GM21526 (cell line): Measurements from ENCODE around the gene KLF12.

ENCODE experiments used
- ATAC-seq: cut with Tn5 transposase; IDR thresholded peaks from one replicate; pipeline ENCODE4 v1.9.1; 2021; ENCODE audit warnings: moderate library complexity; ENCODE audit not compliant: unreplicated experiment, low FRiP score

KLF12 gene

DNA sequence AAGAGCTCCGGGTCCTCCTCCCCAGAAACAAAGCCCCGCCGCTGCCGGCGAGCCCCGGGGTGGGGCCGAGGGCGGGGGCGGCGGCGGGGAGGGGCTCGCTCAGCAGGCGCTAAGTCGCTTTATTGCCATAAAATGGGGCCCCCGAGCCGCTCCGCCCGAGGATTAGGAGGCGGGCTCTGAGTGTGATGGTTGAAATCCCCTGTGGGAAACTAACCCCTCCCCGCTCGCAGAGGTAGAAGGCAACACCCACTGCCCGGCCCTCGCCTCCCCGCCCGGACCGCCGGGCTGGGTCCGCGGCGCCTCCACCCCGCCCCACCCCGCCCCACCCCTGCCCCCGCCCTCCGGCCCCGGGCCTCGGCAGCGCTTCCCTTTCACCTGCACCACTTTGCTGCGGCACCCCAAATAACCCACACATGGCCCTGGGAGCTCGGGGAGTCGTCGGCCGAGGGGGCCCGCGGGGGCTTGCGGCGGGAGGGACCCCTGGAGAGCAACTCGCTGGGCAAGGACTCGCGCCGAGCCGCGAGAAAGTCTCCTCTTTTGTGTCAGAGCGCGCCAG, at the start of gene KLF12:
KLF12 (minus strand) TSS at position 184 of the 556 bp plus-strand sequence.
- ATAC-seq = peak; percentile 65

GRCh38 chr13:74182491-74182890, 48.3 kb upstream of the KLF12 start:
- ATAC-seq = no peak

GRCh38 chr13:74174810-74175209, 40.6 kb upstream of the KLF12 start:
- ATAC-seq = no peak

- ATAC-seq = no peak
Measured at GRCh38 chr13:74173822-74174221, 39.6 kb upstream of the KLF12 start.

DNA sequence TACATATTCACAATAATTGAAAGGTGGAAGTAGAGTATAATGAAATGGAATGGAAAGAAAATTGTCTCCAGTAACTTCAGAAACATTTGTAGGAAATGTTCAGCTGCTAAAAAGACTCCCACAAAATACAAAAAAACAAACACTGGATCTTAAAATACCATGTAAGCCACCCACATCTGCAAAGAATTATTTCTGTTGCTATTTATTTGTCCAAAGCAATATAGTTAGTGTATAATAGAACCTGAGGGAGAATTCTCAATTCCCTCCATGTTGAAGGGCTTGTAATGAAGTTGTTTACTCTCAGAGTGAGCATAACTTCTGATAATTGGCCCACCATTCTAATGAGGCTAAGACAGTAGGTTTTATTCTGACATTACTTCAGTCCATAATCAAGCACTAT, 37.4 kb upstream of the KLF12 start:
- no peak for ATAC-seq

GRCh38 chr13:74169676-74170075, 35.5 kb upstream of the KLF12 start:
- ATAC-seq = no peak

GRCh38 chr13:74168263-74168675, 34.1 kb upstream of the KLF12 start:
- ATAC-seq = no peak

DNA sequence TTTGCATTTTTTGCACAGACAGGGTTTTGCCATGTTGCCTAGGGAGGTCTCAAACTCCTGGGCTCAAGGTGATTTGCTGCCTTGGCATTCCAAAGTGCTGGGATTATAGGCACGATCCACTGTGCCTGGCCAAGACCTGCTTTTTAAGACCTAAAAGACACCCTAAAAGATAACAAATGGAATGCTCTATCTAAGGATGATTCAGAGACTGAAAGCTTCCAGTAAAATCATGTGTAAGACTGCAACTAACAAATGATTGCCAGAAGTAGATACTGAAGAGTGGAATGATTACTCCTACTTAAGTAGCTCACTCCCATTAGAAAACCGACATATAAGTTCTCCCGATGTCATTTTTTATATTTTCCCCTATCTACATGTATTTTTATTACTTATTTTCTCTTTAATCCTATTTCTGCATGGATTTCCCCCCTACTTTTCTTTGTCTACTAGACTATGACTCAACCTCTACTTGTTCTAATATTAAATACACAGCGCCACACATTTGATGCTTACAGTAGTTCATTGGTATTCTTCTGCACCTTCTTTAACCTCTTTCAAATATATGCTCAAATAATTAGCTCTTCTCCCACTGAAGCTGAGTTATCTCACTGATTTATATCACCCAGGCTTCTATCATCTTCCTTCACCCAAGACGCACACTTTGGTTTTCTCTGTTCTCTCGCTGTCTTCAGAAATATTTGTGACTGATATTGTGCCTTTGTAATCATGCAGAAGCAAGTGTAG, 32.2 kb upstream of the KLF12 start:
- ATAC-seq = no peak

DNA sequence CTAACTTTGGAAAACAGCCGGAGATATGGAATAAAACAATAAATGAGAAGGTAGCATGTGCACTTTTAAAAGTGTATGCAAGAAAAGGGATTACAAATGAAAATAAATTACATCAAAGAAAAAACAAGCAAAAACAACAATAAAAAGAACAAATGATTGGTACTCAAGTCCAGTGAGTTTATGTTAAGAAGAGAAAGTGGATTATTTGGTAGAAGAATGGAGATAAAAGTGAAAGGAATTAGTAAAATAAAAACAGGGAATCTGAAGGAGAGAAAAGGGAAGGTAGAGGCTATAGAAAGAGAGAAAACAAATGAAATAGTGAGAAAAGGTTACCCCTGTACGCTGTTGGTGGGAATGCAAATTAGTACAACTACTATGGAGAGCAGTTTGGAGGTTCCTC, 28.6 kb upstream of the KLF12 start:
- ATAC-seq = no peak

DNA sequence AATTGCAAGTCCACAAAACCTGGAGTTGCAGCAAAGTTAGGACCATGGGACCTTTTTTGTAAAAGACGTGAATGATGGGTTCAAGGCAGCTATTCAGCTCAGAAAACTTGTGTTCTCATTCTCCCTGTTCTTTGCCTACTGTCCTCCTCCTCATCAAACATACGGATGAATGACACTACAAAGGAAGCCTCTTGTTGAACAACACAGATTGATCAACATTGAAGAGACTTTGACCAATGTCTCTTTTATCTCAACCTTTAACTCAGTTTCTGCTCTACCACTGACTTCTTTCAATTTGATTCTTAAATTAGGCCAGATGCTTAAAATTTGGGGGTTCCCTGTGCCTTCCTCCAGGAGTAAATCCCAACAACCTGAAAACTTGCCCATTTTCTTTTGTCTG, 27.9 kb upstream of the KLF12 start:
- no peak for ATAC-seq

DNA sequence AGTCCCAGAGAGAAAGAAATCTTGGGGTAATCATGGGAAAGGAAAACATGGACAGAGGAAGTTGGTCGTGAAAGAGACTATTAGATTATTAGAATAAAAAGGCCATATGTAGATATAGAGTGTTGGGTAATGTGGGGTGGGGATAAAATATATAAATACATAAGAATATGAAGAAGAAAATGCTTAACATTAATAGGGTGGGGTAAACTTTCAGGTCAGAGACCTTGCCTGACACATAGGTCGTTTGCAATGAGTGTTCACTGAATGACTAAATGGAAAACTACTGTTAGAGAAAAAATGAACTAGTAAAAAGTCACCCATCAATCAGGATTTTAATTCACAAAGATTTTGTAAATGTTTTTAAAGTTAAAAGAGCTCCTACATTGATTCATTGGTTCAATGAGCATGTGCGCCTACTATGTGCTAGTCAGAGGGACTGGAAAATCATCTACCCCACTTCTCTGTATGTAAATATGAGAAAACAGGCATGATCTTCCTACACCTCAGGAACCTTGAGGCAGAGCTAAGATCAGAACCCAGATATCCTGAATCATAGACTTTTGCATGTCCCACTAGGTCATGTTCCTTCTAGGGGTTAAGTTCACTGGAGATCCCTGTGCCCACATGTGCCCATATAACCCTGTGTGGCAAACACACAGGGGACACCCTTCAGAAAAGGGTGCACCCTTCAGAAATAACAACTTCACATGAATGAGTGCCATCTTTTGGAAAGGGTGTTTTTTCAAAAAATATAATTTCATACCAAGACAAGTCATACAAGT, 24.6 kb upstream of the KLF12 start:
- no peak for ATAC-seq

- ATAC-seq = no peak
Measured at GRCh38 chr13:74158028-74158427, 23.8 kb upstream of the KLF12 start.

GRCh38 chr13:74154981-74155380, 20.8 kb upstream of the KLF12 start:
- ATAC-seq = no peak

DNA sequence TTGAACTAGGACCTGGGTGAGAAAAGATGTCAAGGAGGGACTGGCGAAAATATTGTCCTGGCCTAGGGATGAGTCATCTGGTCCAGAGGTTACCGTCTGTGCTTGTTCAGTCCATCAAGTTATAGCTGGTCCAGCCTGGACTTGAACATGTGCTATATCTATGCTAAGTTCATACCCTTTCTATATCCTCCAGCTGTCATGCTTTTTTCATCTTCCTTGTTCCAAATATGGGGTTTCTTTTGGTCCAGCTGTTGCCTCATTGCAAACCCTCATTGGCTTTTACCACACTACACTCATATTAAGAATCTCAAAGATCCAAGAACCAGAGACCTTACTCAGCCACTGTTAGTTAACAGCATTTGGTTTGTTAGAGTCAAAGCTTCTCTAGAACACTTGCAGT, 19.1 kb upstream of the KLF12 start:
- no peak for ATAC-seq

DNA sequence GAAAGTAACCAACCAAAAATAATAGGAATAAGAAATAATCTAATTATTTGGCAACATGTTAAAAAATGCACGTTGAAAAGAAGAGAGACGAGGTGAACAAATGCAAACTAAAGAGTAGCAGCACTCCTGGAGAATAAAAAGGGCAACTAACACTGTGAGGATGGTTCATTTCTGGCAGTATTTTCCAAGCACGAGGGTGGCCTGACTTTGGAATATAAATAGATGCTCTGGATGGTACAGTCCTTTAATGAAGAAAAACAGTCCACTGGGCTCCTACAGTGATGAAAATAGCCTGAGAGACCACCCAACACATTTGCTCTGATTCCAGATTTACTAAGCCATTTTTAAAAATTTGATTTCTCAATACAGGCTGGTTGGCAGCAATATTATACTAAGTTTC, 17.7 kb upstream of the KLF12 start:
- no peak for ATAC-seq

GRCh38 chr13:74148352-74148751, 14.1 kb upstream of the KLF12 start:
- ATAC-seq = no peak

- no peak for ATAC-seq
Measured at GRCh38 chr13:74145249-74145975, 11.2 kb upstream of the KLF12 start.

DNA sequence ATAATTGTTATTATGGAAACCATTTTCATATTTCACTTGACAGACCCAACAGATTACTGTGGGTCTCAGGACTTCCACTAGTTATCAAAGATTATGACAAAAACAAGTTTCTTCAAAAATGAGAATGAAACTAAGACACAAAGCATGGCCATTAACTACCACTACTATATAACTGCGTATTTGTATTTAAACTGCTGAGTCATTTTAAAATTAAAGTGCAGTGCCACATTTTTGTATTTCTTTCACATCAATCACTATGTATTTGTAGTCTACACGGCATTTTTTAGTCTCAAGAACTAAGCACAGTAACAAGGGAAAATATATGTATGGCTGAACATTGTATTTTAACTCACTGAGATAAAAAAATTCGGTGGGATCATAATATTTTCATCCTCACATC, 10.1 kb upstream of the KLF12 start:
- ATAC-seq = no peak

GRCh38 chr13:74142257-74142656, 8.1 kb upstream of the KLF12 start:
- ATAC-seq = no peak

DNA sequence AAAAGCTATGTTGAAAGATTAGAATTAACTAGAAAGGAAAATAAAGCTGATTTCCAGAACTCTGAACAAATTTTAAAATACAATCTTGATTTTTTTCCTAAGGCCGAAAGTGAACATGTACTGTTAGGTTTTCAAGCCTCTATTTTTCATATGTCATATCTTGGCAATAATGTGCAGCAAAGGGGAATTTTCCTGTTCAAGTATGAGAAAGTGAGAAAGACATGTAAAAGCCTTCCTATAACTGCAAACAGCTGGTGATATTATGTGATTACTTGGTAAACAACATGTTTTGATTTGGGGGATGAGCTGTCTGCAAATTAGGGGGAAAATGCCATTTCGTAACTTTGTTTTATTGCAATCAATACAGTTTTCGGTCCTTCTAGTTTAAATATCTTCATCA, 4.0 kb upstream of the KLF12 start:
- ATAC-seq = no peak

- ATAC-seq = no peak
Measured at GRCh38 chr13:74136084-74136658, 2.0 kb upstream of the KLF12 start.
